Esophagus squamous epithelium (tissue), 5 donors: ENCODE results near the gene PRRT2. TPM values are rescaled to one million over a fixed set of nuclear protein-coding genes. Genes with fewer than 3 reads are reported as not detected.
"Not testable (repeated sequence)": the region's sequence is repeated elsewhere in the genome, so short reads cannot be mapped to it uniquely, and the experiment has no call there.

Source experiments
- DNase-seq: peaks from one replicate; lab custom pipeline; 2025; lab: John Stamatoyannopoulos, UW
- H3K27ac ChIP-seq, 4 donors: fragments of 200-600 bp; sonication (generic); one replicate each; pipeline ENCODE4 v1.5.1; 2016 to 2019; ENCODE audit warnings: mild to moderate bottlenecking in 1 of 4
- H3K27me3 ChIP-seq, 4 donors: fragments of 200-600 bp; sonication (generic); 1 replicate in 3 of 4; 2 replicates in 1 of 4; pipeline versions ENCODE4 v1.5.1 to v1.6.0; 2017 to 2021; ENCODE audit warnings: antibody characterized with exemption in 1 of 4
- H3K36me3 ChIP-seq, 3 donors: fragments of 200-600 bp; sonication (generic); one replicate each; pipeline ENCODE4 v1.5.1; 2016 to 2019
- H3K4me1 ChIP-seq, 3 donors: fragments of 200-600 bp; sonication (generic); one replicate each; pipeline ENCODE4 v1.5.1; 2017 to 2019
- H3K4me3 ChIP-seq, 4 donors: fragments of 200-600 bp; sonication (generic); 1 replicate in 3 of 4; 2 replicates in 1 of 4; pipeline ENCODE4 v1.5.1; 2016 to 2019; ENCODE audit warnings: mild to moderate bottlenecking in 2 of 4, moderate library complexity in 1 of 4
- H3K9me3 ChIP-seq, 3 donors: fragments of 200-600 bp; sonication (generic); one replicate each; pipeline ENCODE4 v1.5.1; 2016 to 2019
- CTCF ChIP-seq, 6 experiments: fragments of 450-650 bp in 4 of 6; fragments of 200-600 bp in 2 of 6; sonication (generic) in 2 of 6; IDR thresholded peaks; one replicate each; pipeline ENCODE4 v1.5.1; 2016 to 2019; ENCODE audit warnings: antibody characterized with exemption in 6 of 6, mild to moderate bottlenecking in 4 of 6, moderate library complexity in 4 of 6
- POLR2A ChIP-seq, 4 donors: fragments of 450-650 bp; IDR thresholded peaks; one replicate each; pipeline ENCODE4 v1.6.1; 2017; ENCODE audit warnings: antibody characterized with exemption in 4 of 4, mild to moderate bottlenecking in 4 of 4, moderate library complexity in 3 of 4
- WGBS, 2 donors: methylation state at CpG; one replicate each; pipeline ENCODE4 v1.1.5; 2018; 5-methylcytosine and 5-hydroxymethylcytosine counted together
- intact Hi-C: fragments of 100-400 bp; cut with DNase I; formaldehyde crosslinking; loops from one replicate; pipeline ENCODE4 v1.15.0; 2022
- total RNA-seq, 4 donors: library from RNA; depleted of rRNA; stranded (reverse); fragments of >200 nt; gene quantifications; one replicate each; pipeline ENCODE4 v1.1.0, GENCODE V29; 2016
- donor health status: DM: yes; HTN: yes; CAD: no.

PRRT2 gene
- total RNA-seq, 4 donors from 2014 or later, result 0.40 to 1.9 (median 0.53) TPM; not detected in 1

- Histone ChIP-seq H3K27ac (peak overlapping the region in 3 of 4 donors; percentile 80 to 92 (median 92)), H3K9me3 (no peaks in the 10 kb centered on the region), H3K36me3 (peaks cover 3 to 10% (median 4%) of the 10 kb centered on the region in 3 donors), H3K4me1 (peaks cover 13 to 35% (median 17%) of the 10 kb centered on the region in 3 donors), H3K4me3 (peak overlapping the region in 3 of 4 donors; percentile 79 to 88 (median 80)), H3K27me3 (no peaks in the 10 kb centered on the region)
- 65 to 68% methylated on average over 9 of the region's 9 CpGs for WGBS, 2 donors
- DNase-seq, result no peak
- TF ChIP-seq CTCF (IDR thresholded peaks at IDR 0.05), result no peak
- no peak for TF ChIP-seq POLR2A (IDR thresholded peaks at IDR 0.05)
- intact Hi-C loops, result no loop called here
Observed at GRCh38 chr16:29791845-29792807, 19.9 kb upstream of the PRRT2 start.

- DNase-seq, H3K27me3 ChIP-seq, H3K4me3 ChIP-seq, H3K9me3 ChIP-seq, intact Hi-C loops, H3K27ac ChIP-seq: not testable (repeated sequence)
- 88 to 92% methylated on average over 14 to 18 of the region's 18 CpGs for WGBS, 2 donors
- peaks cover 13 to 35% (median 17%) of the 10 kb centered on the region in 3 donors for H3K4me1 ChIP-seq
- peaks cover 4 to 20% (median 15%) of the 10 kb centered on the region in 3 donors for H3K36me3 ChIP-seq
Observed at GRCh38 chr16:29793153-29793552, 18.8 kb upstream of the PRRT2 start.

- no peak for DNase-seq
- H3K9me3 ChIP-seq, result no peaks in the 10 kb centered on the region
- intact Hi-C loops, result no loop called here
- H3K27ac ChIP-seq, result no peak overlapping the region
- H3K4me1 ChIP-seq, result peaks cover 13 to 35% (median 17%) of the 10 kb centered on the region in 3 donors
- WGBS, 2 donors, result 90 to 98% methylated on average over 3 of the region's 3 CpGs
- no peak for TF ChIP-seq POLR2A (IDR thresholded peaks at IDR 0.05)
- no peak for TF ChIP-seq CTCF (IDR thresholded peaks at IDR 0.05)
- no peaks in the 10 kb centered on the region for H3K27me3 ChIP-seq
- no peak overlapping the region for H3K4me3 ChIP-seq
- H3K36me3 ChIP-seq, result peaks cover 7 to 31% (median 25%) of the 10 kb centered on the region in 3 donors
Observed at GRCh38 chr16:29794231-29794710, 17.7 kb upstream of the PRRT2 start.

GRCh38 chr16:29802416-29802935, 9.5 kb upstream of the PRRT2 start:
- DNase-seq, result no peak
- Histone ChIP-seq H3K27ac (no peak overlapping the region), H3K9me3 (no peaks in the 10 kb centered on the region), H3K27me3 (no peaks in the 10 kb centered on the region), H3K4me1 (peaks cover 5 to 23% (median 12%) of the 10 kb centered on the region in 3 donors), H3K4me3 (no peak overlapping the region), H3K36me3 (peaks cover 3 to 61% (median 26%) of the 10 kb centered on the region in 3 donors)
- WGBS, 2 donors, result 83 to 93% methylated on average over 5 to 6 of the region's 8 CpGs
- TF ChIP-seq CTCF (IDR thresholded peaks at IDR 0.05), result no peak
- no peak for TF ChIP-seq POLR2A (IDR thresholded peaks at IDR 0.05)
- intact Hi-C loops, result no loop called here

- 70 to 73% methylated on average over 6 to 8 of the region's 8 CpGs for WGBS, 2 donors
- Histone ChIP-seq H3K9me3 (no peaks in the 10 kb centered on the region), H3K27me3 (no peaks in the 10 kb centered on the region), H3K4me1 (peaks cover 20 to 39% (median 25%) of the 10 kb centered on the region in 3 donors), H3K36me3 (peaks cover 2 to 55% (median 16%) of the 10 kb centered on the region in 3 donors), H3K27ac (peak overlapping the region; percentile 90 to 100 (median 98)), H3K4me3 (peak overlapping the region in 1 of 4 donors; percentile 85)
- intact Hi-C loops, result no loop called here
- DNase-seq, result no peak
- TF ChIP-seq CTCF (IDR thresholded peaks at IDR 0.05) (no peak), POLR2A (IDR thresholded peaks at IDR 0.05) (no peak)
Observed at GRCh38 chr16:29804020-29804419, 8.0 kb upstream of the PRRT2 start.
